Glutamatergic neuron (in vitro differentiated cells): ENCODE data around the gene PYY. TPM values are rescaled to one million over a fixed set of nuclear protein-coding genes. Genes with fewer than 3 reads are reported as not detected.

Experiments used
- DNase-seq: peaks from one replicate; pipeline ENCODE4 v3.0.0; 2022
- H3K27ac Mint-ChIP-seq: one replicate; pipeline ENCODE4 v1.8.0; 2020; ENCODE audit warnings: mild to moderate bottlenecking, mixed read lengths, inconsistent platforms; ENCODE audit not compliant: unreplicated experiment
- H3K27me3 Mint-ChIP-seq: one replicate; pipeline ENCODE4 v1.8.0; 2020; ENCODE audit warnings: mild to moderate bottlenecking, moderate library complexity, mixed read lengths, inconsistent platforms; ENCODE audit not compliant: unreplicated experiment
- H3K36me3 Mint-ChIP-seq: one replicate; pipeline ENCODE4 v1.8.0; 2020; ENCODE audit warnings: mild to moderate bottlenecking, mixed read lengths, inconsistent platforms; ENCODE audit not compliant: unreplicated experiment
- H3K4me1 Mint-ChIP-seq: one replicate; pipeline ENCODE4 v1.8.0; 2020; ENCODE audit warnings: mild to moderate bottlenecking, low read depth, mixed read lengths, inconsistent platforms; ENCODE audit not compliant: unreplicated experiment
- H3K4me3 Mint-ChIP-seq: one replicate; pipeline ENCODE4 v1.8.0; 2020; ENCODE audit warnings: mild to moderate bottlenecking, mixed read lengths, inconsistent platforms; ENCODE audit not compliant: unreplicated experiment
- H3K9me3 Mint-ChIP-seq: one replicate; pipeline ENCODE4 v1.8.0; 2020; ENCODE audit warnings: mild to moderate bottlenecking, moderate library complexity, mixed read lengths, inconsistent platforms; ENCODE audit not compliant: unreplicated experiment
- CTCF ChIP-seq: fragments of 200-600 bp; sonication (generic); IDR thresholded peaks from one replicate; pipeline ENCODE4 v1.5.0; 2021; ENCODE audit not compliant: partially characterized antibody, unreplicated experiment
- total RNA-seq: library from RNA; stranded (reverse); fragmentation: NEBNext Ultra II Directional; extraction: Animal tissue kit (Norgen Biotek cat#: 25700); gene quantifications from one replicate; pipeline ENCODE4 v1.2.1, GENCODE V29; 2021; ENCODE audit not compliant: unreplicated experiment

PYY gene
- total RNA-seq, 1 donor from 2014 or later = not detected

GRCh38 chr17:43956222-43956621 lies 2.5 kb upstream of the PYY start:
- Mint-ChIP-seq H3K36me3 (no peaks in the 10 kb centered on the region), H3K27ac (no peak overlapping the region), H3K9me3 (peaks cover 6% of the 10 kb centered on the region), H3K4me1 (peaks cover 3% of the 10 kb centered on the region), H3K27me3 (peaks cover 7% of the 10 kb centered on the region), H3K4me3 (no peak overlapping the region)
- DNase-seq = no peak
- no peak for TF ChIP-seq CTCF

GRCh38 chr17:43952724-43953666 lies 745 bp downstream of the PYY start:
- H3K9me3 Mint-ChIP-seq = peaks cover 6% of the 10 kb centered on the region
- peaks cover 3% of the 10 kb centered on the region for H3K4me1 Mint-ChIP-seq
- TF ChIP-seq CTCF = no peak
- H3K27me3 Mint-ChIP-seq = peaks cover 11% of the 10 kb centered on the region
- no peaks in the 10 kb centered on the region for H3K36me3 Mint-ChIP-seq
- peak overlapping the region; percentile 74 for H3K4me3 Mint-ChIP-seq
- peak; percentile 39 for DNase-seq
- no peak overlapping the region for H3K27ac Mint-ChIP-seq

- Mint-ChIP-seq H3K4me3 (no peak overlapping the region), H3K27me3 (peaks cover 11% of the 10 kb centered on the region), H3K36me3 (no peaks in the 10 kb centered on the region), H3K4me1 (peaks cover 3% of the 10 kb centered on the region), H3K27ac (no peak overlapping the region), H3K9me3 (peaks cover 6% of the 10 kb centered on the region)
- no peak for DNase-seq
- no peak for TF ChIP-seq CTCF
Measured at GRCh38 chr17:43952351-43952723, 1.4 kb downstream of the PYY start.

GRCh38 chr17:43951750-43952149 lies 2.0 kb downstream of the PYY start:
- H3K27me3 Mint-ChIP-seq = peaks cover 11% of the 10 kb centered on the region
- peaks cover 6% of the 10 kb centered on the region for H3K9me3 Mint-ChIP-seq
- H3K36me3 Mint-ChIP-seq = no peaks in the 10 kb centered on the region
- TF ChIP-seq CTCF = no peak
- peak overlapping the region; percentile 36 for H3K4me3 Mint-ChIP-seq
- peaks cover 3% of the 10 kb centered on the region for H3K4me1 Mint-ChIP-seq
- no peak for DNase-seq
- no peak overlapping the region for H3K27ac Mint-ChIP-seq

- no peak overlapping the region for H3K4me3 Mint-ChIP-seq
- DNase-seq = no peak
- peaks cover 11% of the 10 kb centered on the region for H3K27me3 Mint-ChIP-seq
- H3K4me1 Mint-ChIP-seq = peaks cover 6% of the 10 kb centered on the region
- no peaks in the 10 kb centered on the region for H3K36me3 Mint-ChIP-seq
- no peak for TF ChIP-seq CTCF
- H3K9me3 Mint-ChIP-seq = peaks cover 6% of the 10 kb centered on the region
- peak overlapping the region; percentile 4 for H3K27ac Mint-ChIP-seq
Measured at GRCh38 chr17:43950554-43950953, 3.2 kb downstream of the PYY start.
